Measurements from ENCODE around the gene HGFAC. TPM values are rescaled to one million over a fixed set of nuclear protein-coding genes. Genes with fewer than 3 reads are reported as not detected.

HGFAC gene
- total RNA-seq, 1 experiment from 2014 or later = 0.42 TPM

- no peak for DNase-seq (ENCODE audit: low read depth in 1 of 2, low spot score in 2 of 2)
- Histone ChIP-seq H3K4me3 (no peak overlapping the region), H3K27ac (no peak overlapping the region), H3K36me3 (no peaks in the 10 kb centered on the region), H3K4me1 (replicated peaks) (no peaks in the 10 kb centered on the region), H3K9me3 (replicated peaks) (no peaks in the 10 kb centered on the region), H3K27me3 (replicated peaks) (no peaks in the 10 kb centered on the region)
These were observed 19.9 kb downstream of the HGFAC start for GRCh38 chr4:3461515-3462291.

- no peaks in the 10 kb centered on the region for H3K9me3 ChIP-seq (replicated peaks)
- H3K36me3 ChIP-seq = no peaks in the 10 kb centered on the region
- H3K27ac ChIP-seq = no peak overlapping the region
- no peak for DNase-seq (ENCODE audit: low read depth in 1 of 2, low spot score in 2 of 2)
- H3K4me3 ChIP-seq = no peak overlapping the region
- no peaks in the 10 kb centered on the region for H3K4me1 ChIP-seq (replicated peaks)
- no peaks in the 10 kb centered on the region for H3K27me3 ChIP-seq (replicated peaks)
These were observed 20.6 kb downstream of the HGFAC start for GRCh38 chr4:3462321-3462789.

GRCh38 chr4:3462790-3463415, 21.1 kb downstream of the HGFAC start, which contains the start of gene DOK7:
Gene DOK7 (plus strand): TSS chr4:3463306. CDS start chr4:3463376, 70 bp downstream.
- Histone ChIP-seq H3K9me3 (replicated peaks) (no peaks in the 10 kb centered on the region), H3K4me3 (no peak within 1 kb of the TSS), H3K27ac (no peak within 1 kb of the TSS), H3K4me1 (replicated peaks) (no peaks in the 10 kb centered on the region), H3K36me3 (no peaks in the 10 kb centered on the region), H3K27me3 (replicated peaks) (no peaks in the 10 kb centered on the region)
- DNase-seq (ENCODE audit: low read depth in 1 of 2, low spot score in 2 of 2) = no peak

- Histone ChIP-seq H3K4me3 (no peak overlapping the region), H3K27me3 (replicated peaks) (no peaks in the 10 kb centered on the region), H3K36me3 (no peaks in the 10 kb centered on the region), H3K4me1 (replicated peaks) (no peaks in the 10 kb centered on the region), H3K9me3 (replicated peaks) (no peaks in the 10 kb centered on the region), H3K27ac (no peak overlapping the region)
- DNase-seq (ENCODE audit: low read depth in 1 of 2, low spot score in 2 of 2) = no peak
These were observed 22.0 kb downstream of the HGFAC start for GRCh38 chr4:3463556-3464348.

DNA sequence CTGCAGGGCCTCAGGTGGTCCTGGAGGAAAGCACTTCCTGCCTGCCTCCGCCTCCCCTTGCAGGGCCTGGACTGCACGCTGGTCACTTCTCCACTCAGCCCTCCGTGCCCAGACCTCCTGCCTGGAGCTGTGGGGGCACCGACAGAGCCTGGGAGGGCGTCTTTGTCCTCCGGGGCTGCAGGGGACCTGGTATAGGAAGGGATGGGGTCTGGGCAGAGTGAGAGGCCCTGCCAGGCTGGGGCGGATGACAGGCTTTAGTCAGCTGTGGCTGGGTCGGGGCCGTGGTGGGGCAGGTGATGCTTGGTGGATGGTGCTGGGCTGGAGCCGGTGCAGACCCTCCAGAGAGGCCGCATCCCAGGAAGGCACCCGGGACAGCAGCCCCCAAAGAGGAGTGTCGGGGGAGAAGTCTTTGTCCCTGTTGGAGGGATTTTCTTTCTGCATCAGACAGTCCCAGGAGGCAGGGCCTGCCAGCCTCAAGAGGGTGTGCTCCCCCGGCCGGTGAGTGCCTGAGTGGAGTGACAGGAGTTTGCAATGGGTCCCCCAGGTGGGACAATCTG, 22.7 kb downstream of the HGFAC start:
- Histone ChIP-seq H3K4me3 (no peak overlapping the region), H3K27me3 (replicated peaks) (no peaks in the 10 kb centered on the region), H3K36me3 (no peaks in the 10 kb centered on the region), H3K4me1 (replicated peaks) (no peaks in the 10 kb centered on the region), H3K9me3 (replicated peaks) (no peaks in the 10 kb centered on the region), H3K27ac (no peak overlapping the region)
- DNase-seq (ENCODE audit: low read depth in 1 of 2, low spot score in 2 of 2) = no peak

- Histone ChIP-seq H3K27ac (no peak overlapping the region), H3K4me1 (replicated peaks) (no peaks in the 10 kb centered on the region), H3K9me3 (replicated peaks) (no peaks in the 10 kb centered on the region), H3K36me3 (no peaks in the 10 kb centered on the region), H3K27me3 (replicated peaks) (no peaks in the 10 kb centered on the region), H3K4me3 (no peak overlapping the region)
- DNase-seq (ENCODE audit: low read depth in 1 of 2, low spot score in 2 of 2) = no peak
These were observed 23.3 kb downstream of the HGFAC start for GRCh38 chr4:3464911-3465697.

GRCh38 chr4:3465698-3466671, 24.2 kb downstream of the HGFAC start:
- Histone ChIP-seq H3K36me3 (no peaks in the 10 kb centered on the region), H3K9me3 (replicated peaks) (no peaks in the 10 kb centered on the region), H3K27ac (no peak overlapping the region), H3K4me3 (no peak overlapping the region), H3K4me1 (replicated peaks) (no peaks in the 10 kb centered on the region), H3K27me3 (replicated peaks) (no peaks in the 10 kb centered on the region)
- no peak for DNase-seq (ENCODE audit: low read depth in 1 of 2, low spot score in 2 of 2)

DNA sequence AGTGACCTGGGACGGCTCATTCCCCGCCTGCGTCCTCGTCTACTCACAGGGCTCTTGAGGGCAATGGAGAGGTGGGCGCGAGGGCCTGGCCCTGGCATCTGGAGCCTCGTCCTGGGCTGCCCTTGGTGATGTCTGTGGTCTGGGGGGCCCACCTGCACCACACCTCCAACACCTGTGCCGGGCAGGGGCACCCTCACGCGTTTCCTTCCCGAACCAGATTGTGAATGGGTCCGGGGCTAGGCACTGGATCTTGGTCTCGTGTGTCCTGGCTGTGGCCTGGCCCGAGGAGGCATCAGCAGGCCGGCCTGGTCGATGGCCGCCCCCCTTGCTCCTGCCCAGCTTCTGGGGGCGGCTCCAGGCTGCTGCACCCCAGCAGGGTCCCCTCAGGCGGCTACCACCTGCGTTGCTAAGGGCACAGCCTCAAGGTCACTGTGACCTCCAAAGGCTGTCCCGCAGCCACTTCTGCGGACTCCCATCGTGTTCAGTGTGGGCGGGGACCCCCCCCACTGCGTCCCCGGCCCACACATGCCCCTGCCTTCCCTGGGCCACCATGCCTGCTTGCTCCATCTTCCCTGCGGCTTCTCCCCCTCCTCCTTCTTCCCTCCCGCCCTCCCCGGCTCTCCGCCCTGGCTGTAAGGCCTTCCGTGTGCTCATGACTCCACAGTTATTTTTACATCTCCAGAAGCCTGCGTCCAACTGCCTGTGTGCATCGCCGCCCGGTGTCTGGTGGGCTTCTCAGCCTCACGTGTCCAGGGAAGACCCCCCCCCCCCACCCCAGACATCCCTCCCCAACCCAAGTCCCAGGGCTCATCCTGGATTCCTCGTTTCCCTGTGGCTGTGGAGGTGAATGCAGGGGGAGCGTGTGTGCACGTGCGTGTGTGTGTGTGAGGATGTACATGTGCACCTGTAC, 25.2 kb downstream of the HGFAC start:
- H3K27ac ChIP-seq = no peak overlapping the region
- H3K27me3 ChIP-seq (replicated peaks) = no peaks in the 10 kb centered on the region
- H3K9me3 ChIP-seq (replicated peaks) = no peaks in the 10 kb centered on the region
- H3K4me1 ChIP-seq (replicated peaks) = no peaks in the 10 kb centered on the region
- H3K4me3 ChIP-seq = no peak overlapping the region
- DNase-seq (ENCODE audit: low read depth in 1 of 2, low spot score in 2 of 2) = no peak
- H3K36me3 ChIP-seq = no peaks in the 10 kb centered on the region

- Histone ChIP-seq H3K27ac (no peak overlapping the region), H3K36me3 (no peaks in the 10 kb centered on the region), H3K9me3 (replicated peaks) (no peaks in the 10 kb centered on the region), H3K27me3 (replicated peaks) (no peaks in the 10 kb centered on the region), H3K4me3 (no peak overlapping the region), H3K4me1 (replicated peaks) (no peaks in the 10 kb centered on the region)
- no peak for DNase-seq (ENCODE audit: low read depth in 1 of 2, low spot score in 2 of 2)
These were observed 25.8 kb downstream of the HGFAC start for GRCh38 chr4:3467601-3468031.

DNA sequence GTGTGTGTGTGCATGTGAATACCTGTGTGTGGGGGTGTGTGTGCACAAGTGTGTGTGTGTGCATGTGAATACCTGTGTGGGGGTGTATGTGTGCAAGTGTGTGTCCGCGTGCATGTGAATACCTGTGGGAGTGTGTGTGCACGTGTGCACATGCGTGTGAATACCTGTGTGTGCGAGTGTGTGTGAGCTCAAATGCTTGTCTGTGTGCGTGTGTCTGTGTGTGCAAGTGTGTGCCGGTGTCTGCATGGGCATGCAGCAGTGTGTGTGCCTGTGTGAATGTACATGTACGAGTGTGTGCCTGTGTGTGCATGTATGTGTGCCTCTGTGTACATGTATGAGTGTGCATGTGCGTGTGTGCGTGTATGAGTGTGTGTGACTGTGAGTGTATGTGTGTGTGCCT, 26.4 kb downstream of the HGFAC start:
- H3K36me3 ChIP-seq = no peaks in the 10 kb centered on the region
- no peaks in the 10 kb centered on the region for H3K4me1 ChIP-seq (replicated peaks)
- H3K4me3 ChIP-seq = no peak overlapping the region
- H3K27ac ChIP-seq = no peak overlapping the region
- H3K9me3 ChIP-seq (replicated peaks) = no peaks in the 10 kb centered on the region
- no peak for DNase-seq (ENCODE audit: low read depth in 1 of 2, low spot score in 2 of 2)
- no peaks in the 10 kb centered on the region for H3K27me3 ChIP-seq (replicated peaks)

DNA sequence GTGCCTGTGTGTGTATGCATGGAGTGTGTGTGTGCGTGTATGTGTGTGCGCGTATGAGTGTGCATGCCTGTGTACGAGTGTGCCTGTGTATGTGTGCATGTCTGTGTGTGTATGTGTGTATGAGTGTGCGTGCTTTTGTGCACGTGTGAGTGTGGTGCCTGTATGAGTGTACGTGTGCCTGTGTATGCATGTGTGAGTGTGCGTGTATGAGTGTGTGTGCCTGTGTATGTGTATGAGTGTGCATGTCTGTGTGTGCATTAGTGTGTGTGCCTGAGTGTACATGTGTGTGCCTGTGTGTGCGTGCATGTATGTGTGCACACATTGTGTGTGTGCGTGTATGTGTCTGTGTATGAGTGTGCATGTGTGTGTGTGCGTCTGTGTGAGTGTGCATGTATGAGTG, 27.0 kb downstream of the HGFAC start:
- no peaks in the 10 kb centered on the region for H3K27me3 ChIP-seq (replicated peaks)
- DNase-seq (ENCODE audit: low read depth in 1 of 2, low spot score in 2 of 2) = no peak

More for the DNA sequence above, 27.0 kb downstream of the HGFAC start:
- no peaks in the 10 kb centered on the region for H3K36me3 ChIP-seq
- no peaks in the 10 kb centered on the region for H3K4me1 ChIP-seq (replicated peaks)
- H3K4me3 ChIP-seq = no peak overlapping the region
- no peaks in the 10 kb centered on the region for H3K9me3 ChIP-seq (replicated peaks)
- no peak overlapping the region for H3K27ac ChIP-seq

All from SJSA1 (cell line).